IMR-90 (cell line): ENCODE results near the gene RHOB. TPM values are rescaled to one million over a fixed set of nuclear protein-coding genes. Genes with fewer than 3 reads are reported as not detected.

ENCODE experiments used
- ATAC-seq: fragments of 200-7000 bp; cut with Tn5 transposase; 2 replicates; pipeline ENCODE4 v1.9.1; 2020; ENCODE audit warnings: low read depth, mild to moderate bottlenecking, moderate library complexity
- BruUV-seq: library from RNA; stranded (reverse); fragments of 400-500 nt; replicated peaks from 2 replicates; lab custom pipeline; 2021; lab: Mats Ljungman, UMichigan
- CTCF ChIA-PET: fragments of 300-600 bp; formaldehyde crosslinking; extraction: SDS; loops from one replicate; lab custom pipeline; 2021; ENCODE audit warnings: antibody characterized with exemption; lab: Yijun Ruan, JAX
- POLR2A ChIA-PET: fragments of 300-600 bp; sonication (Branson Sonifier 250); formaldehyde crosslinking; loops from one replicate; lab custom pipeline; 2022; ENCODE audit warnings: antibody characterized with exemption; ENCODE audit not compliant: unreplicated experiment; lab: Charles Lee
- DNase-seq: peaks from one replicate; pipeline ENCODE4 v3.0.0; 2013
- H2AFZ ChIP-seq: replicated peaks from 2 replicates; pipeline ENCODE3; 2013; ENCODE audit warnings: low read length, mild to moderate bottlenecking; ENCODE audit not compliant: poor library complexity
- H2AK5ac ChIP-seq: 2 replicates; pipeline ENCODE4 v1.6.1; 2013; ENCODE audit warnings: low read depth, low read length, inconsistent platforms
- H2AK9ac ChIP-seq: replicated peaks from 2 replicates; pipeline ENCODE3; 2013; ENCODE audit warnings: mild to moderate bottlenecking, low read depth, low read length, moderate library complexity; ENCODE audit not compliant: poor library complexity
- H2BK120ac ChIP-seq: 2 replicates; pipeline ENCODE4 v1.6.1; 2013; ENCODE audit warnings: low read depth, low read length, inconsistent platforms
- H2BK15ac ChIP-seq: 3 replicates; pipeline ENCODE4 v1.6.1; 2013; ENCODE audit warnings: low read depth, low read length, inconsistent platforms
- H2BK20ac ChIP-seq: 2 replicates; pipeline ENCODE4 v1.6.1; 2013; ENCODE audit warnings: low read depth, mild to moderate bottlenecking, inconsistent platforms, low read length, moderate library complexity
- H2BK5ac ChIP-seq: 2 replicates; pipeline ENCODE4 v1.6.1; 2013; ENCODE audit warnings: mild to moderate bottlenecking, low read depth, low read length, inconsistent platforms; ENCODE audit not compliant: poor library complexity, severe bottlenecking
- H3K14ac ChIP-seq: replicated peaks from 2 replicates; pipeline ENCODE4 v1.6.1; 2013; ENCODE audit warnings: low read depth, low read length, inconsistent platforms
- H3K18ac ChIP-seq: 2 replicates; pipeline ENCODE4 v1.6.1; 2013; ENCODE audit warnings: low read depth, low read length, control low read depth
- H3K23ac ChIP-seq: 2 replicates; pipeline ENCODE4 v1.6.1; 2013; ENCODE audit warnings: low read depth, low read length, inconsistent platforms
- H3K27ac ChIP-seq: 2 replicates; pipeline ENCODE4 v1.5.1; 2013; ENCODE audit warnings: mild to moderate bottlenecking, control low read depth, low read length; ENCODE audit not compliant: insufficient read depth
- H3K27me3 ChIP-seq: 2 replicates; pipeline ENCODE4 v1.6.1; 2013; ENCODE audit warnings: low read length; ENCODE audit not compliant: control insufficient read depth, insufficient read depth
- H3K36me3 ChIP-seq: 2 replicates; pipeline ENCODE4 v1.6.1; 2013; ENCODE audit warnings: low read length, mixed read lengths; ENCODE audit not compliant: control insufficient read depth, insufficient read depth
- H3K4ac ChIP-seq: 2 replicates; pipeline ENCODE4 v1.6.1; 2013; ENCODE audit warnings: low read depth, low read length, inconsistent platforms
- H3K4me1 ChIP-seq: 2 replicates; pipeline ENCODE4 v1.6.1; 2013; ENCODE audit warnings: low read length, mixed read lengths; ENCODE audit not compliant: control insufficient read depth, insufficient read depth
- H3K4me2 ChIP-seq: 2 replicates; pipeline ENCODE4 v1.6.1; 2013; ENCODE audit warnings: low read depth, mild to moderate bottlenecking, control low read depth, low read length, moderate library complexity
- H3K4me3 ChIP-seq: 2 replicates; pipeline ENCODE4 v1.5.1; 2013; ENCODE audit warnings: low read depth, mild to moderate bottlenecking, control low read depth, low read length, moderate library complexity; ENCODE audit not compliant: insufficient read depth
- H3K56ac ChIP-seq: 2 replicates; pipeline ENCODE4 v1.6.1; 2013; ENCODE audit warnings: low read length, inconsistent platforms; ENCODE audit not compliant: insufficient read depth; ENCODE audit errors: extremely low read depth
- H3K79me1 ChIP-seq, 2 experiments: 2 replicates each; pipeline ENCODE4 v1.6.1; 2013; ENCODE audit warnings: low read length in 2 of 2, inconsistent platforms in 1 of 2, low read depth in 1 of 2
- H3K9ac ChIP-seq: 2 replicates; pipeline ENCODE4 v1.6.1; 2013; ENCODE audit warnings: low read depth, low read length, control low read depth
- H3K9me1 ChIP-seq: 2 replicates; pipeline ENCODE4 v1.6.1; 2013; ENCODE audit warnings: low read length, inconsistent platforms; ENCODE audit not compliant: insufficient read depth
- H3K9me3 ChIP-seq: 2 replicates; pipeline ENCODE4 v1.6.1; 2013; ENCODE audit warnings: low read length; ENCODE audit not compliant: control insufficient read depth, insufficient read depth
- H4K20me1 ChIP-seq: 2 replicates; pipeline ENCODE4 v1.6.1; 2013; ENCODE audit warnings: low read length, inconsistent platforms; ENCODE audit not compliant: insufficient read depth
- H4K5ac ChIP-seq: 2 replicates; pipeline ENCODE4 v1.6.1; 2013; ENCODE audit warnings: mild to moderate bottlenecking, low read depth, low read length, control low read depth
- H4K8ac ChIP-seq, 2 experiments: 2 replicates each; pipeline ENCODE4 v1.6.1; 2013; ENCODE audit warnings: low read depth in 2 of 2, low read length in 2 of 2, control low read depth in 1 of 2, inconsistent platforms in 1 of 2
- H4K91ac ChIP-seq: 2 replicates; pipeline ENCODE4 v1.6.1; 2013; ENCODE audit warnings: low read depth, low read length, inconsistent platforms; ENCODE audit not compliant: insufficient read depth
- BHLHE40 ChIP-seq: fragments of 150-350 bp; IDR thresholded peaks from 2 replicates; pipeline ENCODE4 v1.6.1; 2016; ENCODE audit warnings: mild to moderate bottlenecking, low read depth, low read length
- CEBPB ChIP-seq: IDR thresholded peaks from 2 replicates; pipeline ENCODE4 v1.6.1; 2012; ENCODE audit warnings: low read depth, low read length, improper control_type of control experiment
- CHD1 ChIP-seq: IDR thresholded peaks from 2 replicates; pipeline ENCODE4 v1.6.1; 2012; ENCODE audit warnings: low read depth, low read length, improper control_type of control experiment
- CTCF ChIP-seq: conservative IDR thresholded peaks from 2 replicates; pipeline ENCODE4 v1.5.1; 2012; ENCODE audit warnings: mild to moderate bottlenecking, low read depth, low read length, improper control_type of control experiment
- ELK1 ChIP-seq: fragments of 150-350 bp; IDR thresholded peaks from 2 replicates; pipeline ENCODE4 v1.6.1; 2016; ENCODE audit warnings: low read depth, mild to moderate bottlenecking, low read length, moderate library complexity, borderline replicate concordance
- FOS ChIP-seq: fragments of 150-350 bp; IDR thresholded peaks from 2 replicates; pipeline ENCODE4 v1.6.1; 2016; ENCODE audit warnings: low read depth, low read length
- MAFK ChIP-seq: IDR thresholded peaks from 2 replicates; pipeline ENCODE4 v1.6.1; 2012; ENCODE audit warnings: low read depth, low read length, improper control_type of control experiment
- MAZ ChIP-seq: IDR thresholded peaks from 2 replicates; pipeline ENCODE4 v1.6.1; 2012; ENCODE audit warnings: low read depth, mild to moderate bottlenecking, low read length, improper control_type of control experiment, moderate library complexity, borderline replicate concordance
- MXI1 ChIP-seq: IDR thresholded peaks from 2 replicates; pipeline ENCODE4 v1.6.1; 2012; ENCODE audit warnings: low read depth, mild to moderate bottlenecking, low read length, moderate library complexity, borderline replicate concordance
- NFE2L2 ChIP-seq: fragments of 150-350 bp; IDR thresholded peaks from 2 replicates; pipeline ENCODE4 v1.6.1; 2016; ENCODE audit warnings: low read depth, mild to moderate bottlenecking, low read length
- POLR2A ChIP-seq: IDR thresholded peaks from 2 replicates; pipeline ENCODE4 v1.6.1; 2012; ENCODE audit warnings: mild to moderate bottlenecking, low read depth, low read length
- RAD21 ChIP-seq: IDR thresholded peaks from 2 replicates; pipeline ENCODE4 v1.6.1; 2012; ENCODE audit warnings: low read length, improper control_type of control experiment
- RCOR1 ChIP-seq: IDR thresholded peaks from 2 replicates; pipeline ENCODE4 v1.6.1; 2012; ENCODE audit warnings: mild to moderate bottlenecking, low read length, improper control_type of control experiment; ENCODE audit not compliant: insufficient replicate concordance
- RFX5 ChIP-seq: IDR thresholded peaks from 2 replicates; pipeline ENCODE4 v1.8.0; 2012; ENCODE audit warnings: low read depth, mild to moderate bottlenecking, low read length, moderate library complexity
- SMC3 ChIP-seq: fragments of 150-350 bp; IDR thresholded peaks from 2 replicates; pipeline ENCODE4 v1.6.1; 2016; ENCODE audit warnings: low read depth, mild to moderate bottlenecking, antibody characterized with exemption, low read length, moderate library complexity
- USF2 ChIP-seq: fragments of 150-350 bp; IDR thresholded peaks from 2 replicates; pipeline ENCODE4 v1.6.1; 2017; ENCODE audit warnings: mild to moderate bottlenecking, antibody characterized with exemption, low read length, low read depth
- WGBS, 2 experiments: methylation state at CpG; one replicate each; pipeline versions ENCODE4 v1.1.5 to v1.1.7; 2013; ENCODE audit warnings: missing lambda C conversion rate in 2 of 2; ENCODE audit not compliant: insufficient read length in 1 of 2; ENCODE audit errors: extremely low coverage in 2 of 2; 5-methylcytosine and 5-hydroxymethylcytosine counted together
- dilution Hi-C: fragments of 300-500 bp; cut with HindIII; formaldehyde crosslinking; loops from one replicate; pipeline ENCODE4 v1.14.3; 2018; ENCODE audit warnings: low sequenced_read_pairs; ENCODE audit not compliant: unreplicated experiment
- in situ Hi-C: fragments of 300-500 bp; cut with MboI; formaldehyde crosslinking; loops from 3 replicates; pipeline ENCODE4 v1.14.3; 2019; ENCODE audit warnings: low sequenced_read_pairs, inconsistent platforms, mixed read lengths
- intact Hi-C: fragments of 100-400 bp; cut with micrococcal nuclease; formaldehyde crosslinking; loops from 2 replicates; pipeline ENCODE4 v1.10.0; 2022
- polyA plus RNA-seq, 3 experiments: library from polyadenylated mRNA; depleted of rRNA; stranded (reverse); fragments of >200 nt; gene quantifications; 2 replicates each; pipeline ENCODE4 v1.2.3, GENCODE V29; 2012; ENCODE audit warnings: low replicate concordance in 1 of 3
- total RNA-seq: library from RNA; depleted of rRNA; stranded (reverse); fragments of >200 nt; gene quantifications from 2 replicates; pipeline ENCODE4 v1.2.3, GENCODE V29; 2012

RHOB gene
- total and polyA plus RNA-seq, 2 of the 4 experiments (the other 2 are of a cell fraction): 112 to 149 TPM

GRCh38 chr2:20423847-20424246, 23.0 kb upstream of the RHOB start:
- Histone ChIP-seq H3K27me3 (no peaks in the 10 kb centered on the region), H2BK20ac (peak overlapping the region; percentile 82), H2AK9ac (peak overlapping the region; percentile 71), H2AK5ac (peak overlapping the region; percentile 97), H3K56ac (peak overlapping the region; percentile 17; the same call in 1 of the 2 replicates), H3K79me1 (peaks cover 0 to 3% of the 10 kb centered on the region in 2 experiments; a peak in 1 of 4 replicates), H3K9me1 (peaks cover 28% of the 10 kb centered on the region), H4K20me1 (peaks cover 5% of the 10 kb centered on the region; the same call in 1 of the 2 replicates), H3K4me1 (peaks cover 38% of the 10 kb centered on the region), H3K4ac (peak overlapping the region; percentile 92), H3K27ac (no peak overlapping the region), H3K4me2 (no peak overlapping the region), H2AFZ (no peak overlapping the region), H3K23ac (peak overlapping the region; percentile 61; the same call in 1 of the 2 replicates), H4K8ac (peak overlapping the region; percentile 82 to 83; a peak in 2 of 4 replicates), H3K9ac (no peak overlapping the region), H3K14ac (peak overlapping the region; percentile 92; the same call in 1 of the 2 replicates), H3K36me3 (no peaks in the 10 kb centered on the region), H3K18ac (no peak overlapping the region), H4K5ac (no peak overlapping the region), H4K91ac (peak overlapping the region; percentile 60), H3K9me3 (no peaks in the 10 kb centered on the region), H2BK5ac (peak overlapping the region; percentile 56), H2BK120ac (peak overlapping the region; percentile 98), H3K4me3 (no peak overlapping the region), H2BK15ac (peak overlapping the region; percentile 94)
- DNase-seq (no peak), ATAC-seq (no peak)
- BruUV-seq: no TSS peak
- intact Hi-C loops (no loop called here), in situ Hi-C loops (no loop called here), dilution Hi-C loops (no loop called here)
- TF ChIP-seq POLR2A: no peak
- TF ChIP-seq FOS: no peak
- no peak for TF ChIP-seq MAFK
- no peak for TF ChIP-seq USF2
- TF ChIP-seq CEBPB: no peak
- no peak for TF ChIP-seq CTCF
- no peak for TF ChIP-seq MXI1
- TF ChIP-seq RAD21: no peak
- TF ChIP-seq ELK1: no peak
- no peak for TF ChIP-seq CHD1
- TF ChIP-seq RCOR1: no peak
- no peak for TF ChIP-seq SMC3
- TF ChIP-seq NFE2L2: no peak
- TF ChIP-seq BHLHE40: no peak
- no peak for TF ChIP-seq MAZ
- TF ChIP-seq RFX5: no peak
- WGBS, 2 experiments: no CpG with 5 or more reads among the region's 2 CpGs
- ChIA-PET CTCF (interaction anchor here (1.4 to 4.4 kb wide), 7 partner anchors 12 to 219 kb away, joined by 5 to 45 read pairs (median 6); no protein-coding TSS in a partner anchor), POLR2A (interaction anchor here (1.4 kb wide), 1 partner anchor 41 kb away, joined by 4 read pairs; no protein-coding TSS in a partner anchor)
